SU-DHL-6 (cell line): ENCODE results near the gene WDR54.

ENCODE experiments used
- CTCF ChIP-seq: fragments of 200-600 bp; sonication (generic); IDR thresholded peaks from one replicate; pipeline ENCODE4 v1.5.1; 2017; ENCODE audit warnings: antibody characterized with exemption, mild to moderate bottlenecking, low read length, moderate library complexity; ENCODE audit not compliant: insufficient read depth, poor library complexity, severe bottlenecking
- EZH2phosphoT487 ChIP-seq: fragments of 200-600 bp; sonication (generic), shearing (Covaris generic); conservative IDR thresholded peaks from 2 replicates; pipeline ENCODE4 v1.6.1; 2018; ENCODE audit warnings: mild to moderate bottlenecking, antibody characterized with exemption, low read length, moderate library complexity, mixed read lengths

GRCh38 chr2:74418312-74418711 is 3.2 kb upstream of the WDR54 start:
- TF ChIP-seq EZH2phosphoT487 = no peak
- no peak for TF ChIP-seq CTCF
